ENCODE results near the gene TIMP3. TPM values are rescaled to one million over a fixed set of nuclear protein-coding genes. Genes with fewer than 3 reads are reported as not detected.
"Not testable (repeated sequence)": the region's sequence is repeated elsewhere in the genome, so short reads cannot be mapped to it uniquely, and the experiment has no call there.

The TIMP3 gene
- total RNA-seq, result 64.2 TPM

GRCh38 chr22:32801537-32802236, at the start of gene TIMP3:
TSS of gene TIMP3 (plus strand) at chr22:32801705. CDS start at chr22:32802002, 297 bp downstream.
- Histone ChIP-seq H3K9ac (ENCODE audit: low read depth in 1 of 3, low read length in 3 of 3) (peak within 1 kb of the TSS; percentile 70 to 83 (median 77)), H3K27me3 (ENCODE audit: control insufficient read depth in 3 of 3, insufficient read depth in 3 of 3, low read length in 3 of 3) (peaks cover 13 to 29% (median 27%) of the 10 kb centered on the region in 3 donors), H3K9me3 (ENCODE audit: control insufficient read depth in 3 of 3, low read length in 3 of 3) (no peaks in the 10 kb centered on the region), H3K4me1 (ENCODE audit: control insufficient read depth in 3 of 3, insufficient read depth in 3 of 3, low read length in 3 of 3) (peaks cover 25 to 45% (median 25%) of the 10 kb centered on the region in 3 donors), H3K4me3 (ENCODE audit: low read length in 3 of 3) (peak within 1 kb of the TSS; percentile 73 to 87 (median 77)), H3K27ac (ENCODE audit: low read depth, low read length) (peak within 1 kb of the TSS; percentile 82), H3K36me3 (ENCODE audit: control insufficient read depth in 3 of 3, insufficient read depth in 3 of 3, low read length in 3 of 3) (no peaks in the 10 kb centered on the region)

GRCh38 chr22:32752326-32752725, 49.2 kb upstream of the TIMP3 start:
- no peak overlapping the region for H3K9ac ChIP-seq (ENCODE audit: low read depth in 1 of 3, low read length in 3 of 3)
- H3K9me3 ChIP-seq (ENCODE audit: control insufficient read depth in 3 of 3, low read length in 3 of 3), result no peaks in the 10 kb centered on the region
- peak overlapping the region; percentile 45 for H3K27ac ChIP-seq (ENCODE audit: low read depth, low read length)

GRCh38 chr22:32752816-32753520, 48.5 kb upstream of the TIMP3 start:
- Histone ChIP-seq H3K36me3 (ENCODE audit: control insufficient read depth in 3 of 3, insufficient read depth in 3 of 3, low read length in 3 of 3) (no peaks in the 10 kb centered on the region), H3K9me3 (ENCODE audit: control insufficient read depth in 3 of 3, low read length in 3 of 3) (no peaks in the 10 kb centered on the region), H3K4me3 (ENCODE audit: low read length in 3 of 3) (no peak overlapping the region), H3K27ac (ENCODE audit: low read depth, low read length) (peak overlapping the region; percentile 45), H3K27me3 (ENCODE audit: control insufficient read depth in 3 of 3, insufficient read depth in 3 of 3, low read length in 3 of 3) (no peaks in the 10 kb centered on the region), H3K9ac (ENCODE audit: low read depth in 1 of 3, low read length in 3 of 3) (no peak overlapping the region), H3K4me1 (ENCODE audit: control insufficient read depth in 3 of 3, insufficient read depth in 3 of 3, low read length in 3 of 3) (peaks cover 2 to 10% (median 9%) of the 10 kb centered on the region in 3 donors)

More at GRCh38 chr22:32752326-32752725, 49.2 kb upstream of the TIMP3 start:
- Histone ChIP-seq H3K27me3 (ENCODE audit: control insufficient read depth in 3 of 3, insufficient read depth in 3 of 3, low read length in 3 of 3) (no peaks in the 10 kb centered on the region), H3K36me3 (ENCODE audit: control insufficient read depth in 3 of 3, insufficient read depth in 3 of 3, low read length in 3 of 3) (no peaks in the 10 kb centered on the region), H3K4me3 (ENCODE audit: low read length in 3 of 3) (no peak overlapping the region), H3K4me1 (ENCODE audit: control insufficient read depth in 3 of 3, insufficient read depth in 3 of 3, low read length in 3 of 3) (peaks cover 2 to 10% (median 9%) of the 10 kb centered on the region in 3 donors)

- no peaks in the 10 kb centered on the region for H3K27me3 ChIP-seq (ENCODE audit: control insufficient read depth in 3 of 3, insufficient read depth in 3 of 3, low read length in 3 of 3)
- H3K36me3 ChIP-seq (ENCODE audit: control insufficient read depth in 3 of 3, insufficient read depth in 3 of 3, low read length in 3 of 3), result no peaks in the 10 kb centered on the region
- no peaks in the 10 kb centered on the region for H3K9me3 ChIP-seq (ENCODE audit: control insufficient read depth in 3 of 3, low read length in 3 of 3)
- no peak overlapping the region for H3K9ac ChIP-seq (ENCODE audit: low read depth in 1 of 3, low read length in 3 of 3)
- H3K4me3 ChIP-seq (ENCODE audit: low read length in 3 of 3), result no peak overlapping the region
- H3K27ac ChIP-seq (ENCODE audit: low read depth, low read length), result peak overlapping the region; percentile 45
- H3K4me1 ChIP-seq (ENCODE audit: control insufficient read depth in 3 of 3, insufficient read depth in 3 of 3, low read length in 3 of 3), result peaks cover 2 to 9% (median 9%) of the 10 kb centered on the region in 3 donors
These were observed 47.9 kb upstream of the TIMP3 start for GRCh38 chr22:32753591-32753990.

- Histone ChIP-seq H3K27ac (ENCODE audit: low read depth, low read length) (no peak overlapping the region), H3K4me3 (ENCODE audit: low read length in 3 of 3) (no peak overlapping the region)
These were observed 47.0 kb upstream of the TIMP3 start for GRCh38 chr22:32754413-32755041.

GRCh38 chr22:32757086-32757762, 44.3 kb upstream of the TIMP3 start:
- H3K9ac ChIP-seq (ENCODE audit: low read depth in 1 of 3, low read length in 3 of 3); H3K27ac ChIP-seq (ENCODE audit: low read depth, low read length); H3K36me3 ChIP-seq (ENCODE audit: control insufficient read depth in 3 of 3, insufficient read depth in 3 of 3, low read length in 3 of 3); H3K27me3 ChIP-seq (ENCODE audit: control insufficient read depth in 3 of 3, insufficient read depth in 3 of 3, low read length in 3 of 3); H3K4me3 ChIP-seq (ENCODE audit: low read length in 3 of 3); H3K9me3 ChIP-seq (ENCODE audit: control insufficient read depth in 3 of 3, low read length in 3 of 3): not testable (repeated sequence)
- H3K4me1 ChIP-seq (ENCODE audit: control insufficient read depth in 3 of 3, insufficient read depth in 3 of 3, low read length in 3 of 3), result peaks cover 14 to 26% (median 18%) of the 10 kb centered on the region in 3 donors

More at GRCh38 chr22:32754413-32755041, 47.0 kb upstream of the TIMP3 start:
- H3K27me3 ChIP-seq (ENCODE audit: control insufficient read depth in 3 of 3, insufficient read depth in 3 of 3, low read length in 3 of 3), result no peaks in the 10 kb centered on the region
- no peak overlapping the region for H3K9ac ChIP-seq (ENCODE audit: low read depth in 1 of 3, low read length in 3 of 3)
- no peaks in the 10 kb centered on the region for H3K36me3 ChIP-seq (ENCODE audit: control insufficient read depth in 3 of 3, insufficient read depth in 3 of 3, low read length in 3 of 3)
- peaks cover 2 to 9% (median 8%) of the 10 kb centered on the region in 3 donors for H3K4me1 ChIP-seq (ENCODE audit: control insufficient read depth in 3 of 3, insufficient read depth in 3 of 3, low read length in 3 of 3)
- no peaks in the 10 kb centered on the region for H3K9me3 ChIP-seq (ENCODE audit: control insufficient read depth in 3 of 3, low read length in 3 of 3)

GRCh38 chr22:32758866-32759385, 42.6 kb upstream of the TIMP3 start:
- Histone ChIP-seq H3K9ac (ENCODE audit: low read depth in 1 of 3, low read length in 3 of 3) (no peak overlapping the region), H3K27me3 (ENCODE audit: control insufficient read depth in 3 of 3, insufficient read depth in 3 of 3, low read length in 3 of 3) (peaks cover 5 to 7% (median 5%) of the 10 kb centered on the region in 3 donors), H3K9me3 (ENCODE audit: control insufficient read depth in 3 of 3, low read length in 3 of 3) (no peaks in the 10 kb centered on the region), H3K4me3 (ENCODE audit: low read length in 3 of 3) (no peak overlapping the region), H3K4me1 (ENCODE audit: control insufficient read depth in 3 of 3, insufficient read depth in 3 of 3, low read length in 3 of 3) (peaks cover 14 to 24% (median 16%) of the 10 kb centered on the region in 3 donors), H3K36me3 (ENCODE audit: control insufficient read depth in 3 of 3, insufficient read depth in 3 of 3, low read length in 3 of 3) (no peaks in the 10 kb centered on the region), H3K27ac (ENCODE audit: low read depth, low read length) (no peak overlapping the region)

GRCh38 chr22:32760396-32760795, 41.1 kb upstream of the TIMP3 start:
- Histone ChIP-seq H3K27ac (ENCODE audit: low read depth, low read length) (no peak overlapping the region), H3K4me1 (ENCODE audit: control insufficient read depth in 3 of 3, insufficient read depth in 3 of 3, low read length in 3 of 3) (peaks cover 17 to 32% (median 27%) of the 10 kb centered on the region in 3 donors), H3K4me3 (ENCODE audit: low read length in 3 of 3) (no peak overlapping the region)

GRCh38 chr22:32760815-32761214, 40.7 kb upstream of the TIMP3 start:
- peaks cover 17 to 32% (median 29%) of the 10 kb centered on the region in 3 donors for H3K4me1 ChIP-seq (ENCODE audit: control insufficient read depth in 3 of 3, insufficient read depth in 3 of 3, low read length in 3 of 3)
- H3K9me3 ChIP-seq (ENCODE audit: control insufficient read depth in 3 of 3, low read length in 3 of 3), result no peaks in the 10 kb centered on the region
- H3K36me3 ChIP-seq (ENCODE audit: control insufficient read depth in 3 of 3, insufficient read depth in 3 of 3, low read length in 3 of 3), result no peaks in the 10 kb centered on the region
- H3K4me3 ChIP-seq (ENCODE audit: low read length in 3 of 3), result no peak overlapping the region
- no peak overlapping the region for H3K27ac ChIP-seq (ENCODE audit: low read depth, low read length)
- no peak overlapping the region for H3K9ac ChIP-seq (ENCODE audit: low read depth in 1 of 3, low read length in 3 of 3)
- H3K27me3 ChIP-seq (ENCODE audit: control insufficient read depth in 3 of 3, insufficient read depth in 3 of 3, low read length in 3 of 3), result peaks cover 5 to 9% (median 7%) of the 10 kb centered on the region in 3 donors

More at GRCh38 chr22:32760396-32760795, 41.1 kb upstream of the TIMP3 start:
- no peak overlapping the region for H3K9ac ChIP-seq (ENCODE audit: low read depth in 1 of 3, low read length in 3 of 3)
- H3K36me3 ChIP-seq (ENCODE audit: control insufficient read depth in 3 of 3, insufficient read depth in 3 of 3, low read length in 3 of 3), result no peaks in the 10 kb centered on the region
- H3K27me3 ChIP-seq (ENCODE audit: control insufficient read depth in 3 of 3, insufficient read depth in 3 of 3, low read length in 3 of 3), result peaks cover 5 to 9% (median 7%) of the 10 kb centered on the region in 3 donors
- H3K9me3 ChIP-seq (ENCODE audit: control insufficient read depth in 3 of 3, low read length in 3 of 3), result no peaks in the 10 kb centered on the region
